GM04503 (cell line): Measurements from ENCODE around the gene TSPAN2.
"Not testable (repeated sequence)": the region's sequence is repeated elsewhere in the genome, so short reads cannot be mapped to it uniquely, and the experiment has no call there.

Experiments
- DNase-seq: peaks from one replicate; pipeline ENCODE4 v3.0.0-alpha.2; 2012; ENCODE audit warnings: low read depth

TSPAN2 gene

DNA sequence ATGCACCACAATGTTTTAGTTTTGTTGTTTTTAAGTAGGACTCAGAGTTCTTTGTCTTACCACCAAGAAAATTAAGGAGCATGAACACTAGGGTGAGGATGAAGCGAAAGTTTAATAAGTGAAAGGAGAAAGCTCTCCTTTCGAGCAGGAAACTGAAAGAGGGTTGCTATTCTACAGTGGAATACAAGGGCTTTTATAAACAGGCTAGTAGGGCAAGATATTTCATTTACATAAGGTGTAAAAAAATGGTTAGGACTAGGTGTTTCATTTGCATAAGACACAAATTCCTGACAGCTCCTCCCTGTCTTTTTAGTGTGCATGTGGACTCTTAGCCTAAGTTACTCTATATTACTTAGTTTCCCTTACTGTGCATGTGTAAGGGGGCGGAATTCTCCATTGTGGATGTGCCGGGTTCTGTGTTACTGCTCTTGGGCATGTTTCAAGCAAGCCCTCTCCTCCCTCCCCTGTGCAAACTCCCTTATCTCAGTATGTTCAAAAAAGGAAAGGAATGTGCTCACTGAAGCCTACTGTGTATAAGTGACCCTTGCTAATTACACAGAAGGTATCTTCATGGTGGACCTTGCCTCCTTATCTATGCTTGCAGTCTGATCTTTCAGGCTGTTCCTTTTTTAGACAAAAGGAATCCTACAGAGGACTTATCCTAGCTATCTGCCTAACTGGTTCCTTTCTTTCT lies 52.3 kb downstream of the TSPAN2 start:
- no peak for DNase-seq

DNA sequence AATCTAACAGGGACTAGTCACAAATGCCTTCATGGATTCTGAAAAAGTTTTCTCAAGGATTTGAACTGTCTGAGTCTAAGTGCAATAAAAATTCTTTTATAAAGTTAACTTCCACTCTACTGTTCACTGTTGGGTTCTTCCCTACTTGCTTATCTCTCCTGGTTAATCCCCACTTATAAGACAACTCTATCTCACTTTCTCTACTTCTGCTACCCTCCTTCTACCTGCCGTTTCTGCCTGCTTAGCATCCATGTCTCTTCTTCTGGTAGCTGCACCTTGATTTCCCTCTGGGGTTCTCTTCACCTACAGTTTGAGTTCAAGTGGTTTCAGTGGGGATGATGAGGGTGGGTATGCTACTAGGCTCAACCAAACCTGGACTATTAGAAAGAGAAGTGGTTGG lies 53.7 kb downstream of the TSPAN2 start:
- no peak for DNase-seq

- no peak for DNase-seq
These were observed 57.7 kb downstream of the TSPAN2 start for GRCh38 chr1:115031595-115031994.

DNA sequence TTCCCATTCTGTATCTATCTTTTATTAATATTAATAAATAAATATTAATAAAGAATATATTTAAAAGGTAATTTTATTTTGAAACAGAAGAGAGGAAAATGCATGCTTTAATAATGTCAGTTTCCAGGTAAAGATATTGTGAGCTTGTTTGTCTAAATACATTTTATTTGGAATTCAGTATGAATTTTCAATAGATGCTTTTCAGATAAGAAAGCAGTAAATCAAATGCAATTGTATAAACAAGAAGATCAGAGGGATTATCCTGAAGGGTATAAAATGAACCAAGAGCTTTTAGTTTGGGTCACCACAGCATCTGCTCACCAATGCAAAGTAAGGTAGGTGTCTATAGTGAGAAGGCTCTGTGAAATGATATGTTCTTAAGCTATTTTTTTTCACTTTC lies 59.8 kb downstream of the TSPAN2 start, which contains the start of gene TSHB:
Gene TSHB, plus strand, starts transcription at position 301 of the 400 bp plus-strand sequence. CDS start 3,537 bp downstream, outside the sequence.
- no peak for DNase-seq

GRCh38 chr1:115023593-115023992 lies 65.7 kb downstream of the TSPAN2 start:
- no peak for DNase-seq

DNA sequence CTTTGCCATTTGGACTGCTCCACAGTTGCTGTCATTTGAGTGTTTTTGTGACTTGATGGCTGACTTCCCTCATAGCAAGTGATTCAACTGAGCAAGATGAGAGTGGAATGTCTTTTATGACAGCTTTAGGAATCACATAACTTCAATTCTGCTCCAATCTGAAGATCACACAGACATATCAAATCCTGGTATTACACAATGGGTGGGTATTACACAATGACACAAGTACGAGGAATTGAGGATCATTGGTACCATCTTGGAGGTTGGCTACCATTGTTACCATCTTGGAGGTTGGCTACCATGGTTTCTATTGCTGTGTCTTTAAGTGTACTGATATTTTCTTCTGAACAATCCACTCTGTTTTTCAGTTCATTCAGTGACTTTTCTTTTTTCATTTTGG lies 68.2 kb downstream of the TSPAN2 start:
- no peak for DNase-seq

GRCh38 chr1:115019549-115019948 lies 69.8 kb downstream of the TSPAN2 start:
- DNase-seq: not testable (repeated sequence)

- DNase-seq: no peak
These were observed 75.5 kb downstream of the TSPAN2 start for GRCh38 chr1:115013792-115014191.

GRCh38 chr1:115012434-115012833 lies 76.9 kb downstream of the TSPAN2 start:
- DNase-seq: no peak

- no peak for DNase-seq
These were observed 77.3 kb downstream of the TSPAN2 start for GRCh38 chr1:115012006-115012405.

DNA sequence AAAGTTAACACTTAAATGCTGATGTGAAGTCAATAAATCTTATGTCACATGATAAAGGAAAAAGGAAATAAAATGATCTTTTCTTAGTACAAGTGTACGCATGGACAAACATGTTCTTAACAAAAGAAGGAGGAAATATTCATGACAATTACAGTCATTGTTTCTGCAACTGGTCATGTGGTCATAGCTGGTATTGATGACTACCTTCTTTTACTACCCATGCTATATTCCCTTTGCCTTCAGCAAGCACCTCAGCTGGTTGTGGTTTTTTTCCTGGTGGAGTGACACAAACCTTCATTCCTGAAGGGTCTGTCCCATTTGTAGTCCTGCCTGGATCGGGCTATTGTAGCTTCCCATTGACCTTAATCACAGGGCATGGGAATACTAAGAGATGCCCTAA lies 83.1 kb downstream of the TSPAN2 start:
- no peak for DNase-seq
